ENCODE results near the gene PDHX.
A peak's percentile ranks its signal among the peaks of the same experiment; 100 is the strongest.
"Not testable (repeated sequence)": the region's sequence is repeated elsewhere in the genome, so short reads cannot be mapped to it uniquely, and the experiment has no call there.

Gene PDHX

GRCh38 chr11:34916015-34916842, at the start of gene PDHX, which contains the start of gene APIP:
Gene PDHX (plus strand): TSS chr11:34916618. CDS start chr11:34916656, 38 bp downstream.
Gene APIP (minus strand): TSS chr11:34916379. CDS start chr11:34916284, 95 bp downstream.
- Mint-ChIP-seq H3K4me3 (peak within 1 kb of the TSS; percentile 98), H3K9me3 (no peaks in the 10 kb centered on the region), H3K36me3 (ENCODE audit: low read depth) (peaks cover 38% of the 10 kb centered on the region), H3K4me1 (ENCODE audit: low read depth) (peaks cover 51% of the 10 kb centered on the region), H3K27ac (peak within 1 kb of the TSS; percentile 97), H3K27me3 (no peaks in the 10 kb centered on the region)
- DNase-seq: peak; percentile 99

GRCh38 chr11:34869425-34869824, 47.0 kb upstream of the PDHX start:
- no peak for DNase-seq
- Mint-ChIP-seq H3K4me1 (ENCODE audit: low read depth) (no peaks in the 10 kb centered on the region), H3K4me3 (no peak overlapping the region), H3K9me3 (no peaks in the 10 kb centered on the region), H3K36me3 (ENCODE audit: low read depth) (no peaks in the 10 kb centered on the region), H3K27me3 (no peaks in the 10 kb centered on the region), H3K27ac (no peak overlapping the region)

DNA sequence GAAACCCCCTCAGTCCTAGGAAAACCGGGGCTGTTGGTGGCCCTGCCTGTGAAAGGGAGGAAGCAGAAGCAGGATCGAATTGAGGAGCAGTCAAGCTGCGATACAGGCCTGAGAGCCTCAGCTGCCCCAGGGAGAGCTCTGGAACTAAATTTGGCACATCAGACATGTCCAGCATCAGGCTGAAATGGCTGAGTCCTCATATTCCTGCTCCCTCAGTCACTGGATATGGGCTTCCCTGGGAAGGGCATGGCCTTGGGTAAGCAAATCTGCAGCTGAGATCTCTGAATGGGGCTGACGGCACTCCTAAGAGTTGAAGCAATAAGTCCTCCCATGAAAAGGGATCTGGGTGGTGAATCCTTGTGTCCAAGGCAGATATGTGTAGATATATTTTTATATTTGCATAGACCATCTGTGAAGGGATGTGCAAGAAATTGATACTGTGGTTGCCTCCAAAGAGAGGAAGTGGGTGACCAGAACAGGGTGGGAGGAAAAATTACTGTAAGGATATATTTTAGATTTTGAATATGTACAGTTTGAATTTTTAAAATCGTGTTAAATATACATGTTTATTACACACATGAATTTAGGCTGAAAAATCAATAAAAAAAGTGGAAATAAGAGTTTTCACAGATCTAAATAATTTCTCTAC, 45.7 kb upstream of the PDHX start:
- Mint-ChIP-seq H3K9me3 (no peaks in the 10 kb centered on the region), H3K36me3 (ENCODE audit: low read depth) (no peaks in the 10 kb centered on the region)

DNA sequence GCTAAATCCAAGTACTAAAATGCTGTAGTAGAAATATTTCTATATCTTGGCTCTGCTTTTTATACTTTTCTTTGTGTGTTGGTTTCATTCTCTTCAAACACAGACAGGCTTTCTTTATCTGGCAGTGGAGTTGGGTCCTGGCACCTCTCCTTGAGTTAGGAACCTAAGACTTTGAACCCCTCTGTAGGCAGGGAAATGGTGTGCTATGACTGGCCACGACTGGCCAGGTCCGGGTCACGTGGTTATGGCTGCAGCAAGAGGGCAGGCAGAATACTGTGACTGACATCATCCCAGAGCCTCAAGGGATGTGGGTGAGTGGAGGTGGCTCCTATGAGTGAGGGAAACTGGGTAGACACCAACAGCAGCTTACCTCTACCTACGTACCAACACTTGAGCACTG, 42.2 kb upstream of the PDHX start:
- Mint-ChIP-seq H3K27ac (no peak overlapping the region), H3K4me3 (no peak overlapping the region), H3K9me3 (no peaks in the 10 kb centered on the region), H3K27me3 (no peaks in the 10 kb centered on the region), H3K4me1 (ENCODE audit: low read depth) (no peaks in the 10 kb centered on the region), H3K36me3 (ENCODE audit: low read depth) (no peaks in the 10 kb centered on the region)
- DNase-seq: no peak

More for the DNA sequence above, 45.7 kb upstream of the PDHX start:
- DNase-seq: no peak
- no peak overlapping the region for H3K4me3 Mint-ChIP-seq
- H3K4me1 Mint-ChIP-seq (ENCODE audit: low read depth): no peaks in the 10 kb centered on the region
- H3K27me3 Mint-ChIP-seq: no peaks in the 10 kb centered on the region
- H3K27ac Mint-ChIP-seq: no peak overlapping the region

DNA sequence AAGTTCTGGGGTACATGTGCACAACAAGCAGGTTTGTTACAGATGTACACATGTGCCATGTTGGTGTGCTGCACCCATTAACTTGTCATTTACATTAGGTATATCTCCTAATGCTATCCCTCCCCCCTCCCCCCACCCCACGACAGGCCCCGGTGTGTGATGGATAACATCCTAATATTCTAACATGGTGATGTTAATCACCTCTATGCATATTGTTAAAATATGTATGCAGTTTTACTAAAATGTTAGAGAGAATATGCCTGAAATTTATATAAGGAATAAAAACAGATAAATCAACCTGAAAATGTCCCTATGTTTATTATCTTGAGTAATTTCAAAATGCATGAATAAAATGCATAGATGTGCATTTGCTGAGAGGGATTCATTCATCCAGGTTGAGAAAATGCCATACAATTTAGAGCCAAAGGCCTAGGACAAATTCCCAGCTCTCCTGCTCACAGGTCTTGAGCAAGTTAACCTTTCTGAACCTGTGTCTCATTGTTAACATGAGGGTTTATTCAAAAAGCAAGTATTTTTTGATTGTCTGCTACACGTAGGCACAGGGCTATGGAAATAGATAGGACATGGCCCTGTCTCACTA, 38.9 kb upstream of the PDHX start:
- Mint-ChIP-seq H3K27me3 (no peaks in the 10 kb centered on the region), H3K36me3 (ENCODE audit: low read depth) (peaks cover 18% of the 10 kb centered on the region), H3K27ac (no peak overlapping the region), H3K4me3 (no peak overlapping the region), H3K9me3 (no peaks in the 10 kb centered on the region), H3K4me1 (ENCODE audit: low read depth) (no peaks in the 10 kb centered on the region)
- no peak for DNase-seq

GRCh38 chr11:34881900-34882299, 34.5 kb upstream of the PDHX start:
- H3K4me1 Mint-ChIP-seq (ENCODE audit: low read depth): no peaks in the 10 kb centered on the region
- H3K9me3 Mint-ChIP-seq: no peaks in the 10 kb centered on the region
- DNase-seq: no peak
- H3K36me3 Mint-ChIP-seq (ENCODE audit: low read depth): peaks cover 40% of the 10 kb centered on the region
- H3K27ac Mint-ChIP-seq: no peak overlapping the region
- H3K4me3 Mint-ChIP-seq: no peak overlapping the region
- no peaks in the 10 kb centered on the region for H3K27me3 Mint-ChIP-seq

GRCh38 chr11:34886609-34887008, 29.8 kb upstream of the PDHX start:
- no peaks in the 10 kb centered on the region for H3K27me3 Mint-ChIP-seq
- no peak overlapping the region for H3K4me3 Mint-ChIP-seq
- H3K27ac Mint-ChIP-seq: no peak overlapping the region
- no peak for DNase-seq
- peaks cover 55% of the 10 kb centered on the region for H3K36me3 Mint-ChIP-seq (ENCODE audit: low read depth)
- H3K4me1 Mint-ChIP-seq (ENCODE audit: low read depth): no peaks in the 10 kb centered on the region
- H3K9me3 Mint-ChIP-seq: no peaks in the 10 kb centered on the region

GRCh38 chr11:34887260-34887659, 29.2 kb upstream of the PDHX start:
- peaks cover 49% of the 10 kb centered on the region for H3K36me3 Mint-ChIP-seq (ENCODE audit: low read depth)
- H3K9me3 Mint-ChIP-seq: no peaks in the 10 kb centered on the region
- H3K4me1 Mint-ChIP-seq (ENCODE audit: low read depth): no peaks in the 10 kb centered on the region
- no peak for DNase-seq
- no peak overlapping the region for H3K27ac Mint-ChIP-seq
- H3K27me3 Mint-ChIP-seq: no peaks in the 10 kb centered on the region
- H3K4me3 Mint-ChIP-seq: no peak overlapping the region

- Mint-ChIP-seq H3K9me3 (no peaks in the 10 kb centered on the region), H3K4me1 (ENCODE audit: low read depth) (no peaks in the 10 kb centered on the region), H3K4me3 (no peak overlapping the region), H3K27me3 (no peaks in the 10 kb centered on the region), H3K27ac (no peak overlapping the region), H3K36me3 (ENCODE audit: low read depth) (peaks cover 30% of the 10 kb centered on the region)
- DNase-seq: no peak
These were observed 26.3 kb upstream of the PDHX start for GRCh38 chr11:34890089-34890488.

DNA sequence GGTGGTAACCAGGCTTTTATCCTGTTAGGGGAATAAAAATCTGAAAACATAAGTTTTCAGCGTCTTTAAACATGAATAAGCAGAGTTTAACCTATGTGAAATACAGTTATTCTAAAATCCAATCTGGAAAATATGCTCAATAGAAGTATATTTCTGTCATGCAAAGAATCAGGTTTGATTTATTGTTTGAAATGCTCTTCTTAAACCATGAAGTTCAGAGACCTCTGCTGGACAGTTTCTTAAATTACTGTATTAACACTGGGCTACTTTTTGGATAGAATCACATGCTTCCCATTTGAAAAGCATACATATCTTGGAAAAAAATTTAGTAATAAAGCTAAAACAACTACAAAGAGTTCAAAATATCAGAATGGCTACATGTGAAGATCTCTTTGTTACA, 25.6 kb upstream of the PDHX start:
- Mint-ChIP-seq H3K9me3 (no peaks in the 10 kb centered on the region), H3K27ac (no peak overlapping the region), H3K4me3 (no peak overlapping the region), H3K27me3 (no peaks in the 10 kb centered on the region), H3K4me1 (ENCODE audit: low read depth) (no peaks in the 10 kb centered on the region), H3K36me3 (ENCODE audit: low read depth) (peaks cover 27% of the 10 kb centered on the region)
- DNase-seq: no peak

GRCh38 chr11:34891611-34892010, 24.8 kb upstream of the PDHX start:
- Mint-ChIP-seq H3K27ac (no peak overlapping the region), H3K36me3 (ENCODE audit: low read depth) (peaks cover 31% of the 10 kb centered on the region), H3K27me3 (no peaks in the 10 kb centered on the region), H3K4me3 (no peak overlapping the region), H3K9me3 (peaks cover 6% of the 10 kb centered on the region), H3K4me1 (ENCODE audit: low read depth) (no peaks in the 10 kb centered on the region)
- no peak for DNase-seq

DNA sequence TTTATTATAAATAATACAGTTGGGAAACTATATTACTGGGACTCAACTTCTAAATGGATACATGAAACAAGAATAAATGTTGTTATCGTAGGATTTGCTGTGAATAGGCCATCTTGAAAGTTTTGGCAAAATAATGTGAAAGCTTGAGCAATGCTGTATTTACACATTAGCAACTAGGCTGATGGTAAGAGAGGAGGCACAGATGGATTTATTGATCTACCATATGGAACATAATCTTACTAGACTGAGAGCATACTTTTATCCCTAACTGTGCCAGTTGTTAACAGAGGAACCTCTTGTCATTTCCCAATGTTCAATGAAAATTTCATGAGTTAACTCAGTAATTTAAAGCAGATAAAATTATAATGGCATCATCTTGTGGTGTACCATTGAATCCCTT, 23.0 kb upstream of the PDHX start:
- no peak for DNase-seq
- H3K36me3 Mint-ChIP-seq (ENCODE audit: low read depth): peaks cover 35% of the 10 kb centered on the region
- no peaks in the 10 kb centered on the region for H3K4me1 Mint-ChIP-seq (ENCODE audit: low read depth)
- H3K4me3 Mint-ChIP-seq: no peak overlapping the region
- H3K27me3 Mint-ChIP-seq: no peaks in the 10 kb centered on the region
- H3K9me3 Mint-ChIP-seq: peaks cover 13% of the 10 kb centered on the region
- no peak overlapping the region for H3K27ac Mint-ChIP-seq

DNA sequence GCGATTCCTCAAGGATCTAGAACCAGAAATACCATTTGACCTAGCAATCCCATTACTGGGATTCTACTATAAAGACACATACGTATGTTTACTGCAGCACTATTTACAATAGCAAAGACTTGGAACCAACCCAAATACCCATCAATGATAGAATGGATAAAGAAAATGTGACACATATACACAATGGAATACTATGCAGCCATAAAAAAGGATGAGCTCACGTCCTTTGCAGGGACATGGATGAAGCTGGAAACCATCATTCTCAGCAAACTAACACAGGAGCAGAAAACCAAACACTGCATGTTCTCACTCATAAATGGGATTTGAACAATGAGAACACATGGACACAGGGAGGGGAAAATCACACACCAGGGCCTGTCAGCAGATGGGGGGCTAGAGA, 20.2 kb upstream of the PDHX start:
- not testable (repeated sequence) for H3K4me3 Mint-ChIP-seq; DNase-seq; H3K27ac Mint-ChIP-seq; H3K4me1 Mint-ChIP-seq (ENCODE audit: low read depth); H3K27me3 Mint-ChIP-seq
- H3K36me3 Mint-ChIP-seq (ENCODE audit: low read depth): peaks cover 46% of the 10 kb centered on the region
- peaks cover 33% of the 10 kb centered on the region for H3K9me3 Mint-ChIP-seq

- Mint-ChIP-seq H3K27me3 (no peaks in the 10 kb centered on the region), H3K9me3 (peaks cover 33% of the 10 kb centered on the region), H3K36me3 (ENCODE audit: low read depth) (peaks cover 49% of the 10 kb centered on the region), H3K27ac (no peak overlapping the region), H3K4me3 (no peak overlapping the region), H3K4me1 (ENCODE audit: low read depth) (no peaks in the 10 kb centered on the region)
- no peak for DNase-seq
These were observed 19.1 kb upstream of the PDHX start for GRCh38 chr11:34897171-34897870.
